Tibial artery (tissue), 4 donors: ENCODE measurements around the gene PHTF2.

Experiments used
- DNase-seq, 2 donors: peaks; one replicate each; pipeline ENCODE4 v3.0.0-alpha.2; 2019
- H3K27ac ChIP-seq, 2 donors: fragments of 200-600 bp; sonication (generic) in 1 of 2; 1 replicate in 1 of 2; 2 replicates in 1 of 2; pipeline ENCODE4 v1.5.1; 2018 to 2019; ENCODE audit warnings: mild to moderate bottlenecking in 1 of 2
- H3K27me3 ChIP-seq, 2 donors: fragments of 200-600 bp; sonication (generic) in 1 of 2; one replicate each; pipeline versions ENCODE4 v1.5.1 to v1.6.0; 2016 to 2019
- H3K36me3 ChIP-seq, 3 donors: fragments of 200-600 bp; sonication (generic) in 2 of 3; one replicate each; pipeline ENCODE4 v1.5.1; 2016 to 2019; ENCODE audit warnings: mild to moderate bottlenecking in 2 of 3
- H3K4me1 ChIP-seq, 4 donors: fragments of 200-600 bp; sonication (generic) in 2 of 4; 1 replicate in 3 of 4; 2 replicates in 1 of 4; pipeline ENCODE4 v1.5.1; 2016 to 2019
- H3K4me3 ChIP-seq, 2 donors: fragments of 200-600 bp; sonication (generic) in 1 of 2; 1 replicate in 1 of 2; 2 replicates in 1 of 2; pipeline ENCODE4 v1.5.1; 2018 to 2019; ENCODE audit warnings: mild to moderate bottlenecking in 2 of 2
- H3K9me3 ChIP-seq, 3 donors: fragments of 200-600 bp; sonication (generic) in 1 of 3; one replicate each; pipeline ENCODE4 v1.5.1; 2016 to 2019
- CTCF ChIP-seq, 2 experiments: fragments of 200-600 bp in 1 of 2; fragments of 450-650 bp in 1 of 2; IDR thresholded peaks; one replicate each; pipeline ENCODE4 v1.5.1; 2017 to 2019; ENCODE audit warnings: antibody characterized with exemption in 2 of 2, mild to moderate bottlenecking in 1 of 2, moderate library complexity in 1 of 2
- intact Hi-C: fragments of 100-400 bp; cut with DNase I; formaldehyde crosslinking; loops from one replicate; pipeline ENCODE4 v1.15.0; 2023; ENCODE audit warnings: low total_unique reads

Gene PHTF2

GRCh38 chr7:77960336-77960735, 161.8 kb downstream of the PHTF2 start:
- H3K27ac ChIP-seq = no peak overlapping the region
- H3K4me3 ChIP-seq = no peak overlapping the region
- H3K4me1 ChIP-seq = no peaks in the 10 kb centered on the region
- no peaks in the 10 kb centered on the region for H3K36me3 ChIP-seq
- no peaks in the 10 kb centered on the region for H3K27me3 ChIP-seq
- H3K9me3 ChIP-seq = no peaks in the 10 kb centered on the region
- DNase-seq = no peak
- no peak for TF ChIP-seq CTCF (IDR thresholded peaks at IDR 0.05)
- intact Hi-C loops = no loop called here

- no peaks in the 10 kb centered on the region for H3K4me1 ChIP-seq
- no peak for DNase-seq
- intact Hi-C loops = no loop called here
- no peak overlapping the region for H3K27ac ChIP-seq
- H3K27me3 ChIP-seq = no peaks in the 10 kb centered on the region
- H3K36me3 ChIP-seq = no peaks in the 10 kb centered on the region
- no peak overlapping the region for H3K4me3 ChIP-seq
- TF ChIP-seq CTCF (IDR thresholded peaks at IDR 0.05) = no peak
- H3K9me3 ChIP-seq = no peaks in the 10 kb centered on the region
These were observed 168.9 kb downstream of the PHTF2 start for GRCh38 chr7:77967429-77967828.

GRCh38 chr7:77971726-77972125, 173.2 kb downstream of the PHTF2 start:
- intact Hi-C loops = no loop called here
- Histone ChIP-seq H3K27ac (no peak overlapping the region), H3K4me1 (no peaks in the 10 kb centered on the region), H3K27me3 (no peaks in the 10 kb centered on the region), H3K36me3 (no peaks in the 10 kb centered on the region), H3K9me3 (no peaks in the 10 kb centered on the region), H3K4me3 (no peak overlapping the region)
- no peak for TF ChIP-seq CTCF (IDR thresholded peaks at IDR 0.05)
- DNase-seq = no peak

- no peak for DNase-seq
- Histone ChIP-seq H3K4me3 (no peak overlapping the region), H3K27me3 (no peaks in the 10 kb centered on the region), H3K4me1 (no peaks in the 10 kb centered on the region), H3K9me3 (no peaks in the 10 kb centered on the region), H3K27ac (no peak overlapping the region), H3K36me3 (no peaks in the 10 kb centered on the region)
- intact Hi-C loops = no loop called here
- no peak for TF ChIP-seq CTCF (IDR thresholded peaks at IDR 0.05)
These were observed 177.3 kb downstream of the PHTF2 start for GRCh38 chr7:77975672-77976480.

- TF ChIP-seq CTCF (IDR thresholded peaks at IDR 0.05) = no peak
- Histone ChIP-seq H3K4me3 (no peak overlapping the region), H3K36me3 (no peaks in the 10 kb centered on the region), H3K4me1 (no peaks in the 10 kb centered on the region), H3K9me3 (no peaks in the 10 kb centered on the region), H3K27ac (no peak overlapping the region), H3K27me3 (no peaks in the 10 kb centered on the region)
- intact Hi-C loops = no loop called here
- DNase-seq = no peak
These were observed 180.6 kb downstream of the PHTF2 start for GRCh38 chr7:77979219-77979618.
